Measurements from ENCODE around the gene CACNG8.

The CACNG8 gene

DNA sequence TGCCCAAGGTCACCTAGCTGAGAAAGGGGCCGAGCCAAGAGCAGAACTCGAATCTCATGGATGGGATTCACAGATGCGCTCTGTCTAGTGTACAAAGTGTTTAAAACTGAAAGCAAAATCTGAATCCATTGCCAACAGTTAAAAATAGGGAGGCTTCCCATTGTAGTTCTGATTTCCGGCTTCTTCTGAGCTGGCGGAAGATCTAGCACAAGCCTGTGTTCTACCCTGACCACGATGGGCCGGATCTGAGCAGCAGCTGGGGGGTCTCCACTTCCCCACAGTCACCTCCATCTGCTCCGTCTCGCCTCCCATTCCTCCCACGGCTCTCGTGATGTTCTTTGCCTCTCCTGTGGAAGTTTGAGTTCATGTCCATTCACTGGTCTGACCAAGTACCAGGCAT is 2.4 kb downstream of the CACNG8 start:
- no peak for DNase-seq

DNA sequence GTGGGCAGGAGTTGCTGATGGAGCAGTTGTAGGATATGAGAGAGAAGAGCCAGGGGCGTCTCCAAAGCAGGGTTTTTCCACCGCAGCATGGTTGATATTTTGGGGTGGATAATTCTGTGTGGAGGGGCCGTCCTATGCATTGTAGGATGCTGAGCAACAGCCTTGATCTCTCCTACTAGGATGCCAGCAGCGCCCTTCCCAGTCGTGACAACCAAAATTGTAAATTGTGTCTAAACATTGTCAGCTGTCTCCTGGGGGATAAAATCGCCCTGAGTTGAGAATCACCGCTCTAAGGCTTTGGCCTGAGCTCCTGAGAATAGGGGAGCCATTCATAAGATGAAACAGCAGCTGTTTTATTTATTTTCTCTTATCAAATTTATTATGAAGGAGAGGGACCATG is 4.2 kb downstream of the CACNG8 start:
- no peak for DNase-seq

DNA sequence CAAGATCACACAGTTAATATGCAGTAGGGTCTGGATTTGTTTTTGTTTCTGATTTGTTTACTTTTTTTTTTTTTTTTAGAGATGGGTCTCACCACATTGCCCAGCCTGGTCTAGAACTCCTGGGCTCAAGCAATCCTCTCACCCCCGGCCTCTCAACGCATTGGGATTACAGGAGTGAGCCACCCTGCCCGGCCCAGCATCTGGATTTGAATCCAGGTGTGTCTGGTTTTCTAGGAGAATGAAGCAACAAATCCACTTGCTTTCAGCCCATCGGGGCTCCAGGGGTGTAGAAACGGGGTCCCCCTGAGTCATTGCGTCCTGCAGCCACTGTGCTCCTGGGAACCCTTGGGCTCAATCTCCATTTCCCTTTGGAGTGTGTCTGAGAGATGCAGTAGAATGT is 6.6 kb downstream of the CACNG8 start:
- no peak for DNase-seq

DNA sequence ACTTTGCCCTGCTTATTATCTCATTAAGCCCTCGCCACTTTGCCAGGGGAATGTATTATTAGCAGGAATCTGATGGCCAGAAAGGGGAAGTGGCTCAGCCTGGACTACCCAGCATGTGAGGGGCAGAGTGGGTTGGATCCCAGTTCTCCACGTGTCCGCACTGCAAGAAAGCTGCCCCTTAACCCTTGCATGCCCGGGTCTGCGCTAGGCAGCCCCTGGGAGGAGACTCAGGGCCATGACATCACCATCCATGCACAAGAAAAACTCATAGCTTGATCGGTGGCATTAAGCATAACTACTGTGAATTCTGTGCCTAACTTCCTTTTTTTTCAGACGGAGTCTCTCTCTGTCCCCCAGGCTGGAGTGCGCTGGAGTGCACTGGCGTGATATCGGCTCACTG is 8.9 kb downstream of the CACNG8 start:
- DNase-seq, result no peak

DNA sequence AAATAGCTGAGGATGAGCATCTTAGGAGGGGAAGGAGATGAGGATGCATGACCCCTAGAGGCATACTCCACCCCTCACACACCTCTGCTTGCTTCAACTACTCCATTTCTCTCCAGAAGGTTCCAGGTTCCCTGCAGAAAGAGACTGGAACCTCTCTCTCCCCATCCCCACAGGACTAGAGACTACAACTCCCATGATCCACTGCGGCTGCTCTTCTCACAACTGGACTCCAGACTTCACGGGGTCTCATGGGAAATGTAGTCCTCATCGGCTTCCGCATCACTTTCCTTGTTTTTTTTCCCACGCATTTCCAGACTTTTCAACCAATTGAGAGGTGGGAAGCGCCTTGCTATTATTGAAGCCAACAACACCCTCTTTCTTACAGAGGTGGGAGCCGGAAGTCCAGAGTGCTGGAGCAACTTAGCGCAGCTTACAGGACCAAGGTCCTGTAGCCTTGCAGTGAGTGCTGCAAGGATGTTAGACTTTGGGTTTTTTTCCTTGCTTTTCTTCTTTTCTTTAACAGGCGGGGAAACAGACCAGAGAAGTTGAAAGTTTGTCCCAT is 14.8 kb downstream of the CACNG8 start:
- peak; percentile 64 for DNase-seq

DNA sequence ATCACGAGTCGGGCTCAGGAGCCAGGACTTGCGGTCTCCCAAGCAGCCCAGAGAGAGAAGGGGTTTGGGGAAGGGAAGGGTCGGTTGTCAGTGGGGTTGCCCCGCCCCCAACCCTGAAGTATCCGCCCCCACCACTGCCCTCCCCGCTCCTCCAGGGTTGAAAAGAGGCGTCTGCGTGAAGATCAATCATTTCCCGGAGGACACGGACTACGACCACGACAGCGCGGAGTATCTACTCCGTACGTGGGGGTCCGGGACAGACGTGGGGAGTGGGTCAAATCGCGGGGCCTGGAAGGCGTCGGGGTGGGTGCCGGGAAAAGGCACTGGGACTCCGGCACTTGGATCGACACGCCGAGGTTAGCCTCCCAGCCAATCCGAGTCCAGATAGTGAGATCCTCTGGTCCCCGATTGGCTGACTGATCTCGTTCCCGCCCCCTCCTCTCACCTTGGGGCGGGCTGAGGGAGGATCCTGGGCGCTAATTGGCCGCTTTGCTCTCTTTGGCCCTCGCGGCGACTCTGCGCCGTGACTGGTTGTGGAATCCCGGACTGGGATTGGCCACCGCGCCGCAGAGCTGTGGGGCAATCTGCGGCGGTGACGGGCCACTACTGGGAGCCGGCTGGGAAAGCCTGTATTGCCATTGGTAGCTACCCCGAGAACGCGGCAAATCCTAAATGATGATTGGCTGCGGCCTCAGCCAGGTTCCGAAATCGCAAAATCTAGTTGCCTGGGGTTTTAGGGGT is 15.4 kb downstream of the CACNG8 start:
- peak; percentile 18 for DNase-seq

DNA sequence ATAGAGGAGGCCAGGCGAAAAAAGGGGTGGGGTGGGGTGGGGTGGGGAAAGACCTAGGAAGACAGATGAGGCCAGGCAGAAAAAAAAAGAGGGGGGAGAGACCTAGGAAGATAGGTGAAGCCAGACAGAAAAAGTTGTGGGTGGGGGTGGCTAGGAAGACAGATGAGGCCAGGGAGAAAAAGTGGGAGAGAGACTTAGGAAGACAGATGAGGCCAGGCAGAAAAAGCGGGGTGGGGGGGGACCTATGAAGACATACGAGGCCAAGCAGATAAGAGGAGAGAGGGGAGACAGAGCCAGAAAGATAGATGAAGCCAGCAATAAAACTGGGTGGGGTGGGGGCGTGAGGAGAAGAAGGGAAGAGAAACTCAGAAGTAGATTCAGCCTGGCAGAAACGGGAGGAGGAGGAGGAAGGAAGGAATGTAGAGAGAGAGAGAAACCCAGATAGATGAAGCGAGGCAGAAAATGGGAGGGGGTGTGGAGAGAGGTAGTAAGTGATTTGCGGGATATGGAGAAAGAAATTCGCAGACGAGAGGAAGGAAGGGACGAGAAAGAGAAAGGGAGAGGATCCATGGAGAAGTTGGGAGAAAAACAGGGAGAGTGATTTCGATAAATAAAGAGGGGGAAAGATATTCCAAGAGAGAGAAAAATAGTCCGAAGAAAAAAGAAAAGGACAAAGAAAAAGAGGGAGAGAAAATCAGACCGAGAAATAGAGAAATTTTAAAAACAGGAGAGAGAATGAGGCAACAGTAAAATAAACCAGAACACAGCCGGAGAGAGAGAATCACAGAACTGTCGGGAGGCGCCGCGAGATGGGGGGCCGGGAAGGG is 16.5 kb downstream of the CACNG8 start:
- DNase-seq, result no peak

DNA sequence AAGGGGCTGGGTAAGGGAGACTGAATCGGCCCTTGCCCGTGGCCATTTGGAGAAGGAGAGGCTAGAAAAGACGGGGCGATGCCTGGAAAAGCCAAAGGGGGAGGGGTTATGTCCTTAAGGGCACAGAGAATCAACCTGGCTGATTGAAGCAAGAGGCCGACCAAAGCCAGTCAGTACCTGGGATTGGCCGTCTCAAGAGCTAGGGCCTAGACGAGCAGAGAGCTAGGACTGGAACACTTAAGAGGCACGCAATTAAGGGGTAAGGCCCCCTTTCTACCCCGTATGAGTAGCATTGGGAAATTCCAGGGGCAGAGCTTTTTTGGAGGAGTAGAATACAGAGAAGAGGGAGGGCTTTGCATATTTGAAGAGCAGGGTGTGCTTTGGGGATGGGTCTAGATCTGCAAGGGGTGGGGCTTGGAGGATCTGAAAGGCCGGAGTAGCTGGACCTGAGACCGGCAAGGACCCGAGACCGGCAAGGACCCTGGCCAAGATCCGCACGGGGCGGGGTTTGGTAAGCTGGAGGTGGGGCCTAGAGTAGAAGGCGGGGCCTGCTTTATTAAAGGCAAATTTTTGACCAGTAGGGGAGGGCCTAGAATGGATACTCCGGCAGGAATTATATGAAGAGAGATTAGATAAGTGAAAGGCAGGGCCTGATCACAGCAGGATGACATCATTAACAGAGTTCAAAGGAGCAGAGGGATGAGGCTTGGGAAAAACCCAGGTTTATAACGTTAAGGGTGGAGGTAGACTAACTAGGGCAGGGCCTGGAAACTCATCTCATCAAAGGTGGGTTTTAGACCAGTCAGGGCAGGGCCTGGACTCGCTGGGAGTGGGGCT is 18.0 kb downstream of the CACNG8 start:
- no peak for DNase-seq

DNA sequence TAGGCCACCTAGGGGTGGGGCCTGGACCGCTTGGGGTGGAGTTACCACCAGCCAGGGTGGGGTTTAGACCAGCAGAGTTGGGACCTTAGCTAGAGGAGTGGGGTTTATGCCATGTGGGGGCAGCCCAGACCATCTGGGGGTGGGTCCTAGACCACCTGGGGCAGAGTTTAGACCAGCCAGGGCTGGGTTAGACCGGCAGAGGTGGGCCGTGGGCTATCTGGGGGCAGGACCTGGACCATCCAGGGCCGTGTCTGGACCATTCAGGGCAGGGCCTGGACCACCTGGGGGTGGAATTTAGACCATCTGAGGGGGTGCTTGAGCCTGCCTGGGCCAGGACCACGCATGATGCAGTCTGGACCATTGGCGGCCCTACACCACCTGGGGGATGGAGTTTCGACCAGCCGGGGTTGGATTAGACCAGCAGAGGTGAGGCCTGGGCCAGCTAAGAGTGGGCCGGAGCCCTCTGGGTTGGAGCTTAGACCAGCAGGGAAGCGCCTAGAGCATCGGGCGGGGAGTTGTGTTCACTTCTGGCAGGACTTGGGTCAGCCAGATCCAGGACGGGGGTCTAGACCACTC is 18.7 kb downstream of the CACNG8 start:
- DNase-seq, result no peak

DNA sequence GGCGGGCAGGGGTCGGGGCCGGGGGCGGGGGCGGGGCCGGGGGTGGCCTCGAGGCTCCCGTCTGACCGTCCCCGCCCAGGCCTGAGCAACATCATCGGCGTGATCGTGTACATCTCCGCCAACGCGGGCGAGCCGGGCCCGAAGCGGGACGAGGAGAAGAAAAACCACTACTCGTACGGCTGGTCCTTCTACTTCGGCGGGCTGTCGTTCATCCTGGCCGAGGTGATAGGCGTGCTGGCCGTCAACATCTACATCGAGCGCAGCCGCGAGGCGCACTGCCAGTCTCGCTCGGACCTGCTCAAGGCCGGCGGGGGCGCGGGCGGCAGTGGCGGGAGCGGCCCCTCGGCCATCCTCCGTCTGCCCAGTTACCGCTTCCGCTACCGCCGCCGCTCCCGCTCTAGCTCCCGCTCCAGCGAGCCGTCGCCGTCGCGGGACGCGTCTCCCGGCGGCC is 19.3 kb downstream of the CACNG8 start:
- DNase-seq, result no peak

DNA sequence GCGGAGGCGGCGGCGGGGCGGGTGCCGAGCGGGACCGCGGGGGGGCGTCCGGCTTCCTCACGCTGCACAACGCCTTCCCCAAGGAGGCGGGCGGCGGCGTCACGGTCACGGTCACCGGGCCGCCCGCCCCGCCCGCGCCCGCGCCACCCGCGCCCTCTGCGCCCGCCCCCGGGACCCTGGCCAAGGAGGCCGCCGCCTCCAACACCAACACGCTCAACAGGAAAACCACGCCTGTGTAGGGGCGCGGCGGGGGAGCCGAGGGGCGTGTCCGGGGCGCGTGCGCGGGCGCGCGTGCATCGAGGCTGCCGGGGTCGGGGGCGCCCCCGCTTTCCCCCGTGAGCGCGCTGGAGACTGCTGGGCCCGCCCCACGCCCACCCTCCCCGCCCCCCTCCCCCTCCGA is 19.9 kb downstream of the CACNG8 start:
- no peak for DNase-seq

DNA sequence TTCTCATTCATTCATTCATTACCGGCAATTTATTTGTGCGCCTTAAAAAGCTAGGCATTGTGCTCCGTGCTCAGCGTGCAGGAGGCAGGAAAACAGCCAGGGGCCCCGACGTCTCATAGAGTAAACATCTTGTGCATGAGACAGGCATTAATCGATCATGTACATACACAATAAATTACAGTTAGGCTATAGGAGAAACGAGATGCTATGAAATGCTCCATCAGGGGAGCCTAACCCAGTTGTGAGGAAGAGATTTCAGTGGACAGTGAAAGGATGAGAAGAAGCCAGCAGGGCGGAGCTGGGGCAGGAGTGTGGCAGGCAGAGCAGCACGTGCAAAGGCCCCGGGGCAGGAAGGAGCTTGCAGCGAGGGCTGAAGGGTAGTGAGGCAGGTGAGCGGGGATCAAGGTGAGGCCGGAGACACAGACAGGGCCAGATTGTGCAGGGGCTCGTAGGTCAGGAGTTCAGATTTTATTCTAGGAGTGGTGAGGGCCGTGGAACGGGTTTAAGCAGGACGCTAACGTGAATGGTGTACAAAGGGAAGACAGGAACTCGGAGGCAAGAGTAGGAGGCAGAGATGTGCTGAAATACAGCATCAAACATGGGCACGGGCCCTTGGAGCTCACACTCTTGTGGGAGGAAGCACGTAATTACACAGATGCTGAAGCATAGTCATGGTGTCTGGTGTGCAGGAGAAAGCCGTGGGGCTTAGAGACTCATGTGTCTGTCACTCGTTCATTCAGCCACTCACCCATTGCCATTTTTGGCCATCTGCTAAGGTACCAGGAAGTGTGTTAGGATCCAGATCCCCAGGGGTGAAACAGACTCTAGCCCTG is 20.9 kb downstream of the CACNG8 start:
- DNase-seq, result no peak

DNA sequence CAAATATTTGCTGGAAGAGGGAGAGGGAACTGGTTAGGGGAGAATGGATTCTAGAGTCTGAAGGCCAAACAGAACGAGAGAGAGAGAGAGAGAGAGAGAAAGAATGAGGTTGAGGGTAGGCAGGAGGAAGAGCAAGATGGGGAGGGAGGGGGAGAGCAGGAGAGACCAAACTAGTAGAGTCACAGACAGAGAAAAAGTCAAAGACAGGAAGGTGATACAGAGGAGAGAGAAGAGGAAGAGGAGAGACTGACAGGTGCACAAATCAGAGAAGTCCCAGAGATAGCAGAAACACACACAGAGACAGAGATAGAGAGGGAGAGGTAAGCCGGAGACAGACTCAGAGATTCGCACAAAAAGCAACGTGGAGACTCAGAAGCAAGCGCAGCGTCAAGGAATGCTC is 23.1 kb downstream of the CACNG8 start:
- no peak for DNase-seq

DNA sequence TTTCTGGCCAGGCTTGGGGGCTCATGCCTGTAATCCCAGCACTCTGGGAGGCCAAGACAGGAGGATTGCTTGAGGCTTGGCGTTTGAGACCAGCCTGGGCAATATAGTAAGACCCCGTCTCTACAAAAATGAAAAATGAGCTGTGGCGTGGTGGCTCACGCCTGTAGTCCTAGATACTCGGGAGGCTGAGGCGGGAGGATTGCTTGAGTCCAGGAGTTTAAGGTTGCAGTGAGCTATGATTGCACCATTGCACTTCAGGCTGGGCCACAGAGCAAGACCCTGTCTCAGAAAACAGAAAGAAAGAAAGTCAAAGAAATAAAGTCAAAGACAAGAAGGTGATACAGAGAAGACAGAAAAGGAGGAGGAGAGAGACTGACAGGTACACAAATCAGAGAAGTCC is 26.2 kb downstream of the CACNG8 start:
- DNase-seq, result no peak

DNA sequence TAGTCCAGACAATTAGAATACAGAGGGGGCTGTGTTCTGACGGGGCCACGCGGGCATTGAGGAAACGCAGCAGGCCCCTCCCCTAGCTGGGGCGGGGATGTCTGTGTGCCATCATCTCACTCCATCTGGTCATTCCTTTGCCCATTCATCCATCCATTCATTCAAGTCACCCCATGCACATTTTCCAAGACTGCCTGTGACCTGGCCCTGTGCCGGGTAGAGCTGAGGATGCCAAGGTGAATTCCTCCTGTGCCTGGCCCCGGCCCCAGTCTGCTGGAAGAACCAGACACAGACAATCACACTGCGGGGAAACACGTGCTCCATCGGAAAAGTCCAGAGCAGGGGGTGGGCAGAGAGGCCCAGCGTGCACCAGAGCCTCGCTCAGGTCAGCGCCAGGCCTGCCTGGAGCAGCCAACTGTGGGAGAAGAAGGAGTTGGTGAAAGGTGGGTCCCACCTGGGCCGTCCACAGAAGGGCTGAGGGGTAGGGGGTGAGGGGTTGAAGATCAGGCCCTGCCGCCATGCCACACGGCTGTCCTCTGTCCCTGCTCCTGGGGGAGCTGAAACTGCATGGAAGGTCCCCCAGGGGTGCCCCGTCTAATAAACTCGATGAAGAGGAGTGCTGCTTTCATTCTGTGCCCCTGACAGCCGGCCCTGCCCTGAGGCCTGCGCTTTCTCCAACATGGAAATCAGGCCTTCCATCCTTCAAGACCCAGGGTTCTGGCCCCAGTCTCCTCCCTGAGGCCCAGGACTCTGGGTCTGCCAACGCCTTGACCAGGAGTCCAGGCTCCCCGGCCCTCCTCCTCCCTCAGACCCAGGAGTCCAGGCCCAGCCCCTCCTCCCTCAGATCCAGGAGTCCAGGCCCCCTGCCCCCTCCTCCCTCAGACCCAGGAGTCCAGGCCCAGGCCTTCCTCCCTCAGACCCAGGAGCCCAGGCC is 27.1 kb downstream of the CACNG8 start:
- no peak for DNase-seq

DNA sequence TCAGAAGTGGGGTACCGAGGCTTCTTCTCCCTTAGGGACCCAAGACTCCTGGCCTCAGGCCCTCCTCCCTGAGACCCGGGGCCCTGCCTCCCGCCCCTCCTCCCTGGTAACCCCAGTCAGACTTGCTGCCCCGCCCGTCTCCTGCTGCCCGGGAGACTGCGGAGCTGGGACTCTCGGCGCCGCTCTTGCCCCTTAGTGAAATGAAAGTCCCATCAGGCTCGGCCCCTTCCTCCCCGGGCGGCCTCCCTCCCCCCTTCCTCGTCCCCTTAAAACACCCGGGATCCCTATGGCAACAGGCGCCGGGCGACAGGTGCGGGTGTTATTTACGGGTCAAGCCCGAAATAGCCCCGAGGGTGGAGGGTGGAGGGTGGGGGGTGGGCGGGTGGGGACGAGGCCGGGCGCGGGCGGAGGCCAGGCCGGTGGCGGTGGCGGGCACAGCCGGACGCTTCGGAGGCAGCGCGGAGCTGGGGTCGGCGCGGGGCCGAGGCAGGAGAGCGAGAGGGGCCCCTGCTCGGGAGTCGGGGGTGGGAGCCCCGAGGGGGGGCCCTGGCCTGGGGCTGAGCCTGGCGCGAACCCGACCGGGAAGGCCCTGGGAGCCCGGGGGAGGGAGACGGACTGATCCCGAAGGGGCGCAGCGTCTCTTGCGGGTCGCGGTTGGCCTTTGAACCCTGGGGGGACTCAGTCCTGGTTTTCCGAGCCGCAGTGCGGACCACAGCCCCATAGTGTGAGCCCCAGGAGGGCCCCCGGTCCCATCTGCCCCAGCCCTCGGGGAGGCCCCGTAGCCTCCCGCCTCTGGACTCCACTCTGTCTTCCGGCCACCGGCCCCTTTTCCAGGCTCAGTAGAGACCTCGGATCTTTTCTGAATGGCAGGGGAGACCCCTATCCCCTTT is 28.7 kb downstream of the CACNG8 start, which contains the start of gene CACNG6:
Gene CACNG6, plus strand, starts transcription at position 414 of the 890 bp plus-strand sequence. CDS start 1,241 bp downstream, outside the sequence.
- DNase-seq, result no peak

DNA sequence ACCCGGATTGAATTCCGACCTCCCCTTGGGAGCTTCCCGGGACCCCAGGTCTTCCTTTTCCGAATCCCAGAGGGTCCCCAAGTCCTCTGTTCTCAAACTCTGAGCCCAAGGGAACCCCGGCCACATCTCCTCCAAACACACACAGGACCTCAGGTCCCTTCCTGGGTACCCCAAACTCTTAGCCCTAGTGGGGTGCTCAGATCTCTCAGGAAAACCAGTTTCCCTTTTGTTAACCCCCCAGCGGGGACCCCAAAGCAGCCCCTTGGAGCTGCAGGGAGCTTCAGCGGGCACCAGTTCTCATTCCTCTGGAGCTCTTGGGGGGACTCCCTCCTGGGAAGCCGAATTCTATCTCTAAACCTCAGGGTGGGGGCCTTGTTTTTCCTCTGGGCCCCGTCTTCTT is 29.5 kb downstream of the CACNG8 start:
- no peak for DNase-seq

DNA sequence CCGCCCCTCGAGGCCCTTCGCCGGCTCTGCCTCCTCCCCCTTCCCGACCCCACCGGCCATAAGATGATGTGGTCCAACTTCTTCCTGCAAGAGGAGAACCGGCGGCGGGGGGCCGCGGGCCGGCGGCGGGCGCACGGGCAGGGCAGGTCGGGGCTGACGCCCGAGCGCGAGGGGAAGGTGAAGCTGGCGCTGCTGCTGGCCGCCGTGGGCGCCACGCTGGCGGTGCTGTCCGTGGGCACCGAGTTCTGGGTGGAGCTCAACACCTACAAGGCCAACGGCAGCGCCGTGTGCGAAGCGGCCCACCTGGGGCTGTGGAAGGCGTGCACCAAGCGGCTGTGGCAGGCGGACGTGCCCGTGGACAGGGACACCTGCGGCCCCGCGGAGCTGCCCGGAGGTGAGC is 30.1 kb downstream of the CACNG8 start:
- DNase-seq, result no peak

DNA sequence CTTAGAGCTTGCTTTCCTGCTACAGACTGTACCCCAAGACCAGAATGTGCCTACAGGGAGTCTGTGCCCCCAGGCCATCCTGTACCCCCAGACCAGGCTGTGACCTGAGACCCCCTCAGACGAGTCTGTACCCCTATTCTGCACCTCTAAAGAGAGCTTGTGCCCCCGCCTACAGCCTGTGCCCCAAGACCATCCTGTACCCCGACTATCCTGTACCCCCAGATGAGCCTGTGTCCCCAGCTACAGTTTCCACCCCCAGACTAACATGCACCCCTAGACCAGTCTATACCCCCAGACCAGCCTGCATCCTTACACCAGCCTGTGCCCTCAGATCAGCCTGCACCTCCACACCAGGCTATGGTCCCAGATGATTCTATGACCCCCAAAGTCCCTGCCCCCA is 30.7 kb downstream of the CACNG8 start:
- DNase-seq, result no peak
